T-helper 1 cell treated with Interleukin-12 subunit alpha and Interleukin-12 subunit beta and Interleukin-4 antibody, amounts not matched to agents 30 ng/mL and 1 ng/mL, for 36 hours (primary cell): Measurements from ENCODE around the gene PPP1R3C. TPM values are rescaled to one million over a fixed set of nuclear protein-coding genes. Genes with fewer than 3 reads are reported as not detected.

ENCODE experiments used
- total RNA-seq: library from RNA; stranded (reverse); gene quantifications from 2 replicates; pipeline ENCODE4 v1.2.3, GENCODE V29; 2022

The PPP1R3C gene
- total RNA-seq, 1 donor from 2014 or later, result 0.07 TPM

Other genes starting within 250 kb of the PPP1R3C start
- 1.7 and 2.9 TPM in 2 replicates for gene HECTD2, start 222.7 kb downstream of the PPP1R3C start, total RNA-seq
- gene TNKS2, start 165.4 kb upstream of the PPP1R3C start, total RNA-seq, result 34.7 and 35.4 TPM in 2 replicates